H9 (cell line): ENCODE measurements around the gene NKD1. TPM values are rescaled to one million over a fixed set of nuclear protein-coding genes. Genes with fewer than 3 reads are reported as not detected.

Experiments used
- DNase-seq: peaks from one replicate; pipeline ENCODE4 v3.0.0-alpha.2; 2017
- H2AFZ ChIP-seq: one replicate; pipeline ENCODE4 v1.6.1; 2013; ENCODE audit warnings: mild to moderate bottlenecking, low read length, control low read depth, moderate library complexity
- H2AK5ac ChIP-seq: 2 replicates; pipeline ENCODE4 v1.6.1; 2013; ENCODE audit warnings: low read length, control low read depth, mixed read lengths; ENCODE audit not compliant: insufficient read length
- H2BK120ac ChIP-seq: one replicate; pipeline ENCODE4 v1.6.1; 2013; ENCODE audit warnings: low read depth, mild to moderate bottlenecking, low read length, control low read depth, inconsistent platforms; ENCODE audit not compliant: poor library complexity, severe bottlenecking
- H2BK12ac ChIP-seq: 2 replicates; pipeline ENCODE4 v1.6.1; 2013; ENCODE audit warnings: low read length, control low read depth, mixed read lengths, low read depth; ENCODE audit not compliant: insufficient read length
- H2BK15ac ChIP-seq: 2 replicates; pipeline ENCODE4 v1.6.1; 2013; ENCODE audit warnings: low read depth, low read length, control low read depth
- H2BK20ac ChIP-seq: one replicate; pipeline ENCODE4 v1.6.1; 2013; ENCODE audit warnings: low read depth, mild to moderate bottlenecking, low read length, control low read depth, inconsistent platforms; ENCODE audit not compliant: poor library complexity, severe bottlenecking
- H2BK5ac ChIP-seq: 2 replicates; pipeline ENCODE4 v1.6.1; 2013; ENCODE audit warnings: low read length, control low read depth, mixed read lengths; ENCODE audit not compliant: insufficient read length
- H3K14ac ChIP-seq: 2 replicates; pipeline ENCODE4 v1.6.1; 2013; ENCODE audit warnings: low read length, control low read depth; ENCODE audit not compliant: insufficient read depth
- H3K18ac ChIP-seq: 2 replicates; pipeline ENCODE4 v1.6.1; 2013; ENCODE audit warnings: low read depth, mild to moderate bottlenecking, mixed read lengths, low read length, control low read depth; ENCODE audit not compliant: insufficient read length
- H3K23ac ChIP-seq: 2 replicates; pipeline ENCODE4 v1.6.1; 2013; ENCODE audit warnings: low read length, control low read depth, mixed read lengths, low read depth; ENCODE audit not compliant: insufficient read length
- H3K23me2 ChIP-seq: 2 replicates; pipeline ENCODE4 v1.6.1; 2013; ENCODE audit warnings: low read depth, mild to moderate bottlenecking, mixed read lengths, low read length, control low read depth; ENCODE audit not compliant: insufficient read length, poor library complexity, severe bottlenecking
- H3K27ac ChIP-seq: 2 replicates; pipeline ENCODE4 v1.5.1; 2013; ENCODE audit warnings: low read length, control low read depth, mixed read lengths, low read depth; ENCODE audit not compliant: insufficient read length
- H3K27me3 ChIP-seq: 2 replicates; pipeline ENCODE4 v1.6.1; 2013; ENCODE audit warnings: low read length, control low read depth, inconsistent platforms; ENCODE audit not compliant: insufficient read depth
- H3K4ac ChIP-seq: 2 replicates; pipeline ENCODE4 v1.6.1; 2013; ENCODE audit warnings: low read depth, mild to moderate bottlenecking, control low read depth, inconsistent platforms, low read length, moderate library complexity
- H3K4me1 ChIP-seq: 2 replicates; pipeline ENCODE4 v1.6.1; 2013; ENCODE audit warnings: low read length, control low read depth, inconsistent platforms; ENCODE audit not compliant: insufficient read depth
- H3K4me2 ChIP-seq: 2 replicates; pipeline ENCODE4 v1.6.1; 2013; ENCODE audit warnings: low read length, control low read depth, mixed read lengths; ENCODE audit not compliant: insufficient read length, insufficient read depth
- H3K56ac ChIP-seq: 2 replicates; pipeline ENCODE4 v1.6.1; 2013; ENCODE audit warnings: low read depth, mild to moderate bottlenecking, mixed read lengths, low read length, control low read depth; ENCODE audit not compliant: insufficient read length
- H3K79me1 ChIP-seq: 2 replicates; pipeline ENCODE4 v1.6.1; 2013; ENCODE audit warnings: low read depth, mild to moderate bottlenecking, moderate library complexity, low read length, control low read depth, inconsistent platforms; ENCODE audit not compliant: insufficient read depth, poor library complexity, severe bottlenecking
- H3K79me2 ChIP-seq: 2 replicates; pipeline ENCODE4 v1.6.1; 2013; ENCODE audit warnings: low read length, control low read depth, inconsistent platforms; ENCODE audit not compliant: insufficient read depth
- H3K9ac ChIP-seq: 2 replicates; pipeline ENCODE4 v1.6.1; 2013; ENCODE audit warnings: low read length, control low read depth, mixed read lengths; ENCODE audit not compliant: insufficient read length; ENCODE audit errors: extremely low read depth
- H3K9me3 ChIP-seq: one replicate; pipeline ENCODE4 v1.6.1; 2013; ENCODE audit warnings: low read depth, low read length, inconsistent platforms; ENCODE audit not compliant: control insufficient read depth
- H3T11ph ChIP-seq: one replicate; pipeline ENCODE4 v1.6.1; 2013; ENCODE audit warnings: mild to moderate bottlenecking, low read length, control low read depth, inconsistent platforms
- H4K20me1 ChIP-seq: one replicate; pipeline ENCODE4 v1.6.1; 2013; ENCODE audit not compliant: control insufficient read depth, insufficient read length, insufficient read depth
- H4K5ac ChIP-seq: 2 replicates; pipeline ENCODE4 v1.6.1; 2013; ENCODE audit warnings: low read depth, mild to moderate bottlenecking, mixed read lengths, low read length, control low read depth; ENCODE audit not compliant: insufficient read length
- H4K8ac ChIP-seq: replicated peaks from 2 replicates; pipeline ENCODE4 v1.6.1; 2013; ENCODE audit warnings: low read length, control low read depth, mixed read lengths, low read depth; ENCODE audit not compliant: insufficient read length
- H4K91ac ChIP-seq: 2 replicates; pipeline ENCODE4 v1.6.1; 2013; ENCODE audit warnings: low read depth, mild to moderate bottlenecking, moderate library complexity, mixed read lengths, low read length, control low read depth; ENCODE audit not compliant: insufficient read length
- H3K27ac Mint-ChIP-seq, 3 experiments: 2 replicates in 2 of 3; 3 replicates in 1 of 3; pipeline ENCODE4 v1.8.0; 2020 to 2021; ENCODE audit warnings: mixed read lengths in 3 of 3, mild to moderate bottlenecking in 1 of 3, moderate library complexity in 1 of 3
- H3K27me3 Mint-ChIP-seq: 2 replicates; pipeline ENCODE4 v1.8.0; 2021; ENCODE audit warnings: low read depth, mild to moderate bottlenecking, moderate library complexity, mixed read lengths
- H3K36me3 Mint-ChIP-seq, 3 experiments: 2 replicates in 2 of 3; 3 replicates in 1 of 3; pipeline ENCODE4 v1.8.0; 2020 to 2021; ENCODE audit warnings: low read depth in 3 of 3, mixed read lengths in 3 of 3; ENCODE audit not compliant: insufficient read depth in 1 of 3
- H3K4me1 Mint-ChIP-seq, 2 experiments: 2 replicates each; pipeline ENCODE4 v1.8.0; 2020; ENCODE audit warnings: mixed read lengths in 2 of 2
- H3K4me3 Mint-ChIP-seq, 2 experiments: 2 replicates in 1 of 2; 3 replicates in 1 of 2; pipeline ENCODE4 v1.8.0; 2020 to 2021; ENCODE audit warnings: mild to moderate bottlenecking in 2 of 2, mixed read lengths in 2 of 2, moderate library complexity in 1 of 2
- H3K9me3 Mint-ChIP-seq, 2 experiments: 2 replicates in 1 of 2; 3 replicates in 1 of 2; pipeline ENCODE4 v1.8.0; 2020; ENCODE audit warnings: mild to moderate bottlenecking in 2 of 2, mixed read lengths in 2 of 2, moderate library complexity in 1 of 2
- WGBS: extraction: QIAGEN DNeasy Blood & Tissue Kit; methylation state at CpG from one replicate; pipeline ENCODE4 v1.1.7; 2013; ENCODE audit warnings: missing lambda C conversion rate, low lambda C conversion rate, mixed read lengths; ENCODE audit not compliant: insufficient read length; ENCODE audit errors: extremely low coverage; 5-methylcytosine and 5-hydroxymethylcytosine counted together
- total RNA-seq: library from RNA; stranded (reverse); gene quantifications from 2 replicates; pipeline ENCODE4 v1.2.1, GENCODE V29; 2021
- TF ChIP-seq, protein P1 (sequence below): fragments of 200-600 bp; sonication (generic); conservative IDR thresholded peaks from 3 replicates; pipeline ENCODE4 v1.8.0; 2021; ENCODE audit warnings: antibody characterized with exemption, mild to moderate bottlenecking

NKD1 gene
- total RNA-seq, 1 experiment from 2014 or later: 1.9 TPM

- no peaks in the 10 kb centered on the region for H3K79me1 ChIP-seq
- H2AFZ ChIP-seq: no peak overlapping the region
- H2BK120ac ChIP-seq: no peak overlapping the region
- H2BK5ac ChIP-seq: no peak overlapping the region
- no peaks in the 10 kb centered on the region for H3K79me2 ChIP-seq
- no peaks in the 10 kb centered on the region; the same call in 1 of the 2 replicates for H3K4me1 ChIP-seq
- Mint-ChIP-seq H3K4me1 (peaks cover 13 to 17% of the 10 kb centered on the region in 2 experiments), H3K27me3 (peaks cover 12% of the 10 kb centered on the region), H3K9me3 (no peaks in the 10 kb centered on the region; a peak in 1 of 5 replicates), H3K36me3 (no peaks in the 10 kb centered on the region), H3K4me3 (no peak overlapping the region), H3K27ac (no peak overlapping the region)
- no peak overlapping the region for H3K27ac ChIP-seq
- no peak overlapping the region for H3K18ac ChIP-seq
- no peaks in the 10 kb centered on the region for H3K27me3 ChIP-seq
- TF ChIP-seq, protein P1, sequence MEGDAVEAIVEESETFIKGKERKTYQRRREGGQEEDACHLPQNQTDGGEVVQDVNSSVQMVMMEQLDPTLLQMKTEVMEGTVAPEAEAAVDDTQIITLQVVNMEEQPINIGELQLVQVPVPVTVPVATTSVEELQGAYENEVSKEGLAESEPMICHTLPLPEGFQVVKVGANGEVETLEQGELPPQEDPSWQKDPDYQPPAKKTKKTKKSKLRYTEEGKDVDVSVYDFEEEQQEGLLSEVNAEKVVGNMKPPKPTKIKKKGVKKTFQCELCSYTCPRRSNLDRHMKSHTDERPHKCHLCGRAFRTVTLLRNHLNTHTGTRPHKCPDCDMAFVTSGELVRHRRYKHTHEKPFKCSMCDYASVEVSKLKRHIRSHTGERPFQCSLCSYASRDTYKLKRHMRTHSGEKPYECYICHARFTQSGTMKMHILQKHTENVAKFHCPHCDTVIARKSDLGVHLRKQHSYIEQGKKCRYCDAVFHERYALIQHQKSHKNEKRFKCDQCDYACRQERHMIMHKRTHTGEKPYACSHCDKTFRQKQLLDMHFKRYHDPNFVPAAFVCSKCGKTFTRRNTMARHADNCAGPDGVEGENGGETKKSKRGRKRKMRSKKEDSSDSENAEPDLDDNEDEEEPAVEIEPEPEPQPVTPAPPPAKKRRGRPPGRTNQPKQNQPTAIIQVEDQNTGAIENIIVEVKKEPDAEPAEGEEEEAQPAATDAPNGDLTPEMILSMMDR: no peak
- no peak overlapping the region for H3K14ac ChIP-seq
- no peak overlapping the region for H3K4me2 ChIP-seq
- H4K8ac ChIP-seq: no peak overlapping the region
- no peak for DNase-seq
- H3K4ac ChIP-seq: no peak overlapping the region
- H3K9me3 ChIP-seq: no peaks in the 10 kb centered on the region
- H4K5ac ChIP-seq: no peak overlapping the region
- H2BK12ac ChIP-seq: no peak overlapping the region
- H4K20me1 ChIP-seq: no peaks in the 10 kb centered on the region
- no peak overlapping the region for H2BK20ac ChIP-seq
- H3T11ph ChIP-seq: no peak overlapping the region
- WGBS: no CpG with 5 or more reads among the region's 4 CpGs
- H3K56ac ChIP-seq: no peak overlapping the region
- no peaks in the 10 kb centered on the region for H3K23me2 ChIP-seq
- no peak overlapping the region for H3K9ac ChIP-seq
- no peak overlapping the region for H2AK5ac ChIP-seq
- H4K91ac ChIP-seq: no peak overlapping the region
- H3K23ac ChIP-seq: no peak overlapping the region
- H2BK15ac ChIP-seq: no peak overlapping the region
Observed at GRCh38 chr16:50641818-50642187, 93.6 kb downstream of the NKD1 start.
